Measurements from ENCODE around the gene MR1.

The MR1 gene

DNA sequence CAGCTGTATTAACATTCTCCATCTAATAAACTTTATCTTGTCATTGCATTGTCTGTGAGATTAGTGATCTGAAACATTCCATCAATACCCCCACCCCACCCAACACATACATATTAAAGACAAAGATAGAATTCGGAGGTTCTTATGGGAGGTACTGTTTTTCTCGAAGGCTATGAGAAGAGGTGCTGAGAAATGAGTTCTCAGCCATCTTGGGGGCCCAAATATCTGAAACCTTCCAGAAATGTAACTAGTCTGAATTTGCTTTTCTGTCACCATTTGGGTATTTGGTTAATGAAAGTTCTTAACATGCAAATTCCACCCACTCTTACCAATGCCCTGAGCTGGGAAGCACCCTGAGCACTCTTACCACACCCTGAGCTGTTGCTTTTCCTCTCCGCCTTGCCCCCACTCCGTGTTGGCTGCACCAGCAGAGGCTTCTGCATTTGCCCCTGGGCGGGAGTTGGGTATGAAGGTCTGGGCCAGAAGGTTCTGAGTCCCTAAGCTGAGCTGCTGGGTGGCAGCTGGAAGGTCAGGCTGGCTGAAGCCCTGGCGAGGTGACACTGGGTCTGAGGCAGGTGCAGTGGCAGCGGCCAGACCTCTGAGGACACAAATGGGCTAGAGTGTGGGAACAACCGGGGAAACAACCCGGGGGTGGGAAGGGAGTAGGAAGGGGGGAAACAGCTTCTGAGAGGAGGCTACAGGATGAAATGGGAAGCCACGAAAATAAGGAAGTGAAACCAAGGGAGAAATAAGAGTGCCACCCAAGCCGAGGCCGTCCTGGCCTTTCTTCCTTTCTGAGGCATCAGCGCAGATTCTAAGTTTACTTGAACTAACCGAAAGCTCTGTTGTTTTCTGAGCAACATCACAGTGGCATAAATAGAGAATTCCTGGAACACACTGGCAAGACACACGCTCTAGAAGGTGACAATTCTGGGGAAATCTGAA is 28.4 kb downstream of the MR1 start:
- in situ Hi-C loops (cut with HindIII; ENCODE audit: low sequenced_read_pairs): no loop called here

- in situ Hi-C loops (cut with HindIII; ENCODE audit: low sequenced_read_pairs): no loop called here
Measured at GRCh38 chr1:181062836-181063428, 29.1 kb downstream of the MR1 start.

DNA sequence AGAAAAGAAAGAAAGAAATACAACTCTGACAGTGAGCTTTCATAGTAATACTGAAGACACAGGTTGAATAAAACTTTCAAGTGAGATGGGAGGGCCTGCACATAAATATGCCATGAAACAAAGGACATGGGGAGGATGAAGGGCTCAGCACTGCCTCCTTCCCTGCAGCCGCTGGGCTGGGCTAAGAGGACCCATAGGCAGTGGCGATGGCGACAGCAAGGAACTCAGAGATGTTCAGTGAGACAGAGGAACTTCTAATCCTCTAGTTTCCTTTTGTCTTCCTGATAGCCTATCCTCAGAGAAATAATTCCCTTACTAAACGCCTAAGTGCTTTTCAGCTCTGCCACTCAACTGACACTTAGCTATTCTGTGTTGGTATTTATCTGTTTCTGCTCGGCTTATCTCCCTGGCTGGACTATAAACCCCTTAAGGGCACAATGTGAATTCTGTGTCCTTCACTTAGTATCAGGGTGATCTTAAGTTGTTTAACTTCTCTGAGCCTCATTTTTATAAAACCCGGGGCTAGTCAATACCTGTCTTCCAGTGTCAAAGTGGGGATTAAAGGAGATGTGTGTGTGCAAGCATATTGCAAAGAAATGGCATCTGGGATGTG is 30.3 kb downstream of the MR1 start:
- in situ Hi-C loops (cut with HindIII; ENCODE audit: low sequenced_read_pairs): no loop called here

DNA sequence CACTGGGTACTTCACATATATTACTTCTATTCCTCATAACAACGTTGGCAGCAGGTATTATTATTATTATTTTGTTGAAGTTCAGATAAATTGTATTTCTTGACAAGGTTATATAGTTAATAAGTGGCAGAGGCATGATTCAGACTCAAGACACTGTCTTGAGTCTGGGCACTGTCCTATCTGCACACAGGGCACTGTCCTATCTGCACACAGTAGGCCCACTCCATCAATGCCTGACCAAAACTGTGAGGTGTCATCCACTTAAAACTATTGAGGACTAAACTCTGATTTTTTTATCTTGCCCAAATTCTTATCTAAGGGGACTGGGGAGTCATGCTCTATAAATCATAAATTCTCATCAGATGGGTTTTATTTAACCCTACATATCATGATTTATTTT is 30.9 kb downstream of the MR1 start:
- in situ Hi-C loops (cut with HindIII; ENCODE audit: low sequenced_read_pairs): no loop called here

GRCh38 chr1:181073638-181074037 is 39.9 kb downstream of the MR1 start:
- in situ Hi-C loops (cut with HindIII; ENCODE audit: low sequenced_read_pairs): no loop called here

- in situ Hi-C loops (cut with HindIII; ENCODE audit: low sequenced_read_pairs): no loop called here
Measured at GRCh38 chr1:181075766-181076350, 42.1 kb downstream of the MR1 start.

DNA sequence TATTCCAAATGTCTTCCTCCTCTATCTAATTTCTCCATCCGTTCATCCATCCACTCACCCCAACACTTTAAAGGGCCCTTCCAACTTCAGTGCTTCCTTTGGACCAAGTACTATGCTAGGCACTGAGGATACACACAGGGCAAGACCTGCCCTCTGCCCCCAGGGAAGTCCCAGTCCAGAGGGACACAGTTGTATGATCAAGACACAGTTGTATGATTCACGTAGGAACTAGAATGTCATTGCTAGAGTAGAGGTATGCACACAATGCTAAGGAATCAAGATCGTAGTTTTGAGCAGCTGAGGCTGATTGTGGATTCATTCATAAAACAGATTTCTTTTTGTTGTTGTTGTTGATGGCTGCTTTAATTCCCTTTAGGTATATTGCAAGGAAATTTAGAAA is 43.1 kb downstream of the MR1 start:
- in situ Hi-C loops (cut with HindIII; ENCODE audit: low sequenced_read_pairs): no loop called here

DNA sequence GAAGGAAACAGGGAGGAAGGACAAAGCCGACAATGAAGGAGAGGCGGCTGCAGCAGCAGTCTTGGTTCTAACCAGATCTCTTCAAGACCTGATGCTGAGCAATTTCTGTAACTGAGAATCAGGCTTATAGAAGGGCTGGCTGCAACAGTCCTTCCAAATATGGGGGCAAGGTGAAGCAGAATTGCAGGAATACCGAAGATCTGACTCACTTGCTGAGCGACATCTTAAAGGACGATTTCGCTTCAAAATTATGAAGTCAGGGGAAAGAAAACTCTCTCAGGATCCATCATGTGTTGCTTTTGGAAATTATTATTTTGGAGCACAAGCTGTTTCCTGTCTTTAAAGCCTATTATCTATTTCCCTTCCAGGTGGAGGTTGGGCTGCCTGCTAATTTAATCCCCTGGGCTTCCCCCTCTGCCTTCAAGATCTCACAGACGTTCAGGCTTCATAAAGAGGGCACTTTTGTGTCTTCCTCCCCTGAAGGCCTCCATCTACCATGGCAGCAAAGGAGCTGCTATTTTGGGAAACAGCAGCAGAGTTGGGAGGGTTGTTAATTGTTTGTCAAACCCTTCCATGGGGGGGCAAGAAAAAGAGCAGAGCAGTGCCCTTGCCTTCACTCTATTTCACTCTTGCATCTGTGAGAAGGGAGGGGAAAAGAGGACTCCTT is 43.9 kb downstream of the MR1 start:
- in situ Hi-C loops (cut with HindIII; ENCODE audit: low sequenced_read_pairs): no loop called here

GRCh38 chr1:181079382-181079781 is 45.6 kb downstream of the MR1 start:
- in situ Hi-C loops (cut with HindIII; ENCODE audit: low sequenced_read_pairs): no loop called here

DNA sequence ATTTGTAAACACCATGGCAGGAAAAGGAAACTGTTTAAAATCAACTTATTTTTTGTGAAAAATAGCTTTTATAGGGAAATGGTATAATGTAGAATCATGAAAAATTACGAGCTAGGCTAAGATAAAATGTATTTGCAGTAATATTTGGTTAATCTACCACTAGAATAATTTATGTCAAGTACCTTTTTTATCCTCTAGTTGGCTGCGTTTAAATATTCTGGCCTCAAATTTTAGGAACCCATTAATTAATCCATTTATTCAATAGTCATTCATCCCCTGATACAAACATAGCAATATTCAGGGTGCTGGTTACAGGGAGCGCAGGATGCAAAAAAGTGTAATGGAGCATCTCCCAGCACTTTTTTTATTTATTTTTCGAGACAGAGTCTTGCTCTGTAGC is 46.1 kb downstream of the MR1 start:
- in situ Hi-C loops (cut with HindIII; ENCODE audit: low sequenced_read_pairs): no loop called here

DNA sequence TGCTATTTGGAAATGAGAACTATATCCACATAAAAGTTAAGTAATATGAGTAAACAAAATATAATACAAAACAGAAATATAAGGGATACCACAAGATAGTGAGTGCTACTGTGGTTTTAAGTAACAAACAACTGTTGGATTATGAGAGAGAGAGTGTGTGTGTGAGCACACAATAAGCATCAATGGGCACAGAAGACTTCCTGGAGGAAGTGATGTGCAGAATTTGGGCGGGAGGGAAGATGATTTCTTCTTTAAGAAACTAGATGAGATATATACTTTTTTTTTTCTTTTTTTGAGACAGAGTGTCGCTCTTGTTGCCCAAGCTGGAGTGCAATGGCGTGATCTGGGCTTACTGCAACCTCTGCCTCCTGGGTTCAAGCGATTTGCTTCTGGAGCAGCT is 46.8 kb downstream of the MR1 start:
- in situ Hi-C loops (cut with HindIII; ENCODE audit: low sequenced_read_pairs): no loop called here

- in situ Hi-C loops (cut with HindIII; ENCODE audit: low sequenced_read_pairs): no loop called here
Measured at GRCh38 chr1:181081395-181081794, 47.6 kb downstream of the MR1 start.

DNA sequence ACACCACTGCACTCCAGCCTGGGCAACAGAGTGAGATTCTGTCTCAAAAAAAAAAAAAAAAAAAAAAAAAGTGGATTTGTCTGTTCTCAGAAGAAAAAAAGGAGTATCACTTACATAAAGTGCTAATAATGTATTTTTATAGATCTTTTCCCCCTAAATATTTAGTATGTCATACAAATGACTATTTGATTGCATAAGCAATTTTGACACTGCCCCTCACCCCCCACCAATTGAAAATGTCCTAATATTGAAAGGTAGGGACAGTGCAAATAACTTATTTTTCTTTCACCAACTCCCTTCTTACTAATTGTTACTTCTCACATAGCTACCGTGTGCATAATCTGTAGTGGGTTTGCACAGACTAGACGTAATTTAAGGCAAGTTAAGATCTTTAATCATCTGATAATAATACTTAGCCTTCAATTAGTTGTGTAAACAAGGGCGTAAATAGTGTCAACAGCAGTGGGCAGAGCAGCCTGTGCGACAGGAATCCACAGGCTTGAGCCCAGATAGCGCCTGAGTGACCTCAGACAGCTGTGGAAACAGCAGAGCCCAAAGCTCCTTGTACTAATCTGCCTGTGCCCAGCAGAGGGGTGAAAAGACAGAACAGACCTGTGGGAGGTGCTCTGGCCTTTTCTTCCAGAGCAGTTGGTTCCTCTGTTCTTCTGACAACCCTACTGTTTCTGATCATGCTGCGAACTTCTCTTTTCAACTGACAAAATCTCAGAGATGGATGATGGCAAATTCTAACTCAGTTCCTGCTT is 50.2 kb downstream of the MR1 start:
- in situ Hi-C loops (cut with HindIII; ENCODE audit: low sequenced_read_pairs): no loop called here

- in situ Hi-C loops (cut with HindIII; ENCODE audit: low sequenced_read_pairs): no loop called here
Measured at GRCh38 chr1:181084606-181084969, 50.8 kb downstream of the MR1 start.

DNA sequence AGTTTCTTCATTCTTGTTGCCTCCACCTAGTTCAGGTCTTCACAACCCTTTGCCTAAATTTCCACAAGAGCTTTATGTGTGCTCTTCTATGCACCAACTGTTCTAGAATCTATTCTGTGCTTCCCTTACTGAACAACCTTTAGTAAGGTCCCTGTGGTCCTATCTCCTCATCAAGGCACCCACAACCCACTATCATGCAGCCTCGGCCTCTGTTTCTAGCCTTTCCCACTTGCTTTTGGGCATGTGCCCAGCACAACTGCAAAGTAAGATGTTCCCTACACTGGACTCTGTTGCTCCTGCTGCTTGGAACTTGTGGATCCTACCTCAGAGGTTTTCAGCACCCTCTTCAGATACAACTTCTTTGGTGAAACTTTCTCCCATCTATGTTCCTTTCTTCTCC is 52.3 kb downstream of the MR1 start:
- in situ Hi-C loops (cut with HindIII; ENCODE audit: low sequenced_read_pairs): no loop called here

- in situ Hi-C loops (cut with HindIII; ENCODE audit: low sequenced_read_pairs): no loop called here
Measured at GRCh38 chr1:181086926-181087325, 53.1 kb downstream of the MR1 start.

DNA sequence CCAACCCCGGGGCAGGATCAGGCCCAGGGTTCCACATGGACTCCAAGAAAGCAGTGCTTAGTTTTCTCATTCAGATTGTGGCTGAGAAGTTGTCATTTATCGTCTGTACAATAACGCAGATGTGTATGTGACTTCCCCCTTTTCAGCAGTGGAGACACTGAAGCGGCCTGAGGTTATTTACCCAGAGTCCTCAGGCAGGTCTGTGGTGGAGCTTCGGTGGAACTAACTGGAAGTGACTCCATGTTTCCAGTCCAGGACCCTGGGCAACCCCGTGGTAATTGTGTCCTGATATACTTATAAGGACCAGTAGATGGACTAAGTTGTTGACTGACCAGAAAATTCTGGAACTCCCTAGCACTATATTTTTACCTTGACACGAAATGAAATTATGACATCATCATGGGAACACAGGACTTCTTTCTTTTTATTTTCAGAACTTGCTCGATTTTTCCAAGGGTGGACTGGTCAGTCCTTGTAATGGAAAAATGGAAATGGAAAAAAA is 53.7 kb downstream of the MR1 start:
- in situ Hi-C loops (cut with HindIII; ENCODE audit: low sequenced_read_pairs): no loop called here

DNA sequence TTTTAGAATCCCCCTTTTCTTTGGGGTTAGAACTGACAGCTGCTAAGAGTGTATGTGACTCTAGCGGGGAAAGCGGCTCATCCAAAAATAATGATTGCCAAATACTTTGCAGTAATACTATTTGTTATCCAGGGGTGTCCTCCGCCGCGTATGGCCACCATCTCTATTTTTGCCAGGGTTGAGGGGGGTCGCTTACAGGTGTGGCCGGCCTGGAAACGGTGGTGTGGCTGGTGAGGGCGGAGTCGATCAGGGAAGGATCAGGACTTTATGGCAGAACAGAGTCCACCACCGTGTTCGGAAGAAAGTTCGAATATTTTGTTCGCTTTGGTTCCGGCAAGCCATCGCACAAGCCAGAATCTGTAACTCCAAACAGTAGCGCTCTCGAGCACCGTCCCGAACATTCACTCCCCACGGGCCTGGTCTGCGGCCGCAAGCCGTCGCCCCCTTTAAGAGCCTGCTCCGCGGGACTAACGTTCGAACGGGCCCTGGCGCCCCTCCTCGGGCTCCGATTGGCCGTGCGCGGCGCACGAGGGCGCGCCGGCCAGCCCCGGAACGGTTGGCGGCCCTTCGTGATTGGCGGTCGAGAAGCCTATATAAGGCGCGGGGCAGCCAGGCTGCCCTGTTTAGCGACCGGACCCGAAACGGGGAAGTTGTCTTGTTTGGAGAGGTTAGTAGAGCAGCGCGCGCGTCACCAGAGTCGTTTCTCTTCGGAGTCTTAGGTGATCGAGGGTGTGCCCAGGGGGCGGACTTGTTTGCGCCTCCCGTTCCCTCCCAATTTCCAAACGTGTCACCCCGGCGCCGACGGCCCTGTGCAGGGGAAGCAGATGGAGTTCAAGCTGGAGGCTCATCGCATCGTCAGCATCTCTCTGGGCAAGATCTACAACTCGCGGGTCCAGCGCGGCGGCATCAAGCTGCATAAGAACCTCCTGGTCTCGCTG is 54.6 kb downstream of the MR1 start, which contains the start of gene IER5:
Gene IER5, plus strand, starts transcription at position 622 of the 938 bp plus-strand sequence. Its CDS starts 203 bp downstream, at position 825.
- in situ Hi-C loops (cut with HindIII; ENCODE audit: low sequenced_read_pairs): no loop called here

Data from endothelial cell of hepatic sinusoid (primary cell).